DMS79 (cell line): ENCODE results near the gene OR2AG1.
"Not testable (repeated sequence)": the region's sequence is repeated elsewhere in the genome, so short reads cannot be mapped to it uniquely, and the experiment has no call there.

Experiments used
- DNase-seq: peaks from one replicate; lab custom pipeline; 2025; lab: John Stamatoyannopoulos, UW

OR2AG1 gene

DNA sequence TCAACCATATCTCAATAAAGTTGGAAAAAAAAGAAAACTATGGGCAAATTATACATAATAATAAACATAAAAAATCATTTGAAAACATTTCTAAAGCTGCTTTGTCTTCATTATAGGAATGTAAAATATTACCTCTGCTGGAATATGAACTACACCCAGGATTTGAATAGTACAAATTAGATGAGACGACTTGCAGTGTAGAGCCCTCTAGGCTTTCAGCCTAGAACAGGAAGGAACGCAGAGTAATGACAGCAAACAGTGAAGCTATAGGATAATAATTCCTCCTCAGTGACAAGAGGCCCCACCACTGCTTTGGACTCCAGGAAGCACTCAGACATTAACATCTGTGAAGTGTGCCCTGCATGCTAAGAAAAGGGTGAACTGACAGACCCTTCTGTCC is 7.7 kb downstream of the OR2AG1 start:
- no peak for DNase-seq

DNA sequence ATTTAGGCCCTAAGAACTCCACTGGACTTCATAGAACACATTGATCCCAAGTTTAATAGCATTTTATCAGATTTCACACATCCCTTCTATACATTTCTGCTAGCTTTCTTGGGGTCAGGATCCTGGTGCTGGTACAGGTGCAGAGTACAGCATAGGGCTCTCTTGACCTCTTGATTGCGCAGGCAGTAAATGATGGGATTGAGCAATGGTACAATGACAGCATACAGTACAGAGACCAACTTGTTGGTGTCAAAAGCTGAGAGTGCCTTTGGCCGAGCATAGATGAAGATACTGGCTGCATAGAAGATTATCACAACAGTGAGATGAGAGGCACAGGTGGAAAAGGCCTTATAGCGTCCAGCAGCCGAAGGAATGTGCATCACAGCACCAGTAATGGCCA is 11.8 kb downstream of the OR2AG1 start:
- no peak for DNase-seq

DNA sequence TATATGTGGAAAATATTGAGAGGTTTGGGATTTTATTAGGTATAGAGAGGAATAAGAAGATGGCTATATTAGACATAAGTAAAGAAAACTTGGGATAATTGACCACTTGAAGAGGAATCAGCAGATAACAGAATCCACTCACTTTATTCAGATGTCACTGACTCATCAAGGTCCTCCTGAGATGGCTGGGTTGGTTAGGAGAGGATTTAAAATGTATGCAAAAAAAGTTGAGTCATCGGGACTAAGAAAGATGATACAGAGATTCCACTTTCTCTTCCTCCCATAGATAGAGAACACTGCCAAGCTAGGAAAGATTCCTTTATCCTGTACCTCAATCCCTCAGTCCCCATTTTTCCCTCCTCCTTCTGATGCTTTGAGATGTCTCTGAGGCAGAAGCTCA is 16.6 kb downstream of the OR2AG1 start, which contains the start of gene OR6A2:
Gene OR6A2, minus strand, starts transcription at position 288 of the 400 bp plus-strand sequence. CDS start 3,981 bp downstream, outside the sequence.
- DNase-seq, result no peak

DNA sequence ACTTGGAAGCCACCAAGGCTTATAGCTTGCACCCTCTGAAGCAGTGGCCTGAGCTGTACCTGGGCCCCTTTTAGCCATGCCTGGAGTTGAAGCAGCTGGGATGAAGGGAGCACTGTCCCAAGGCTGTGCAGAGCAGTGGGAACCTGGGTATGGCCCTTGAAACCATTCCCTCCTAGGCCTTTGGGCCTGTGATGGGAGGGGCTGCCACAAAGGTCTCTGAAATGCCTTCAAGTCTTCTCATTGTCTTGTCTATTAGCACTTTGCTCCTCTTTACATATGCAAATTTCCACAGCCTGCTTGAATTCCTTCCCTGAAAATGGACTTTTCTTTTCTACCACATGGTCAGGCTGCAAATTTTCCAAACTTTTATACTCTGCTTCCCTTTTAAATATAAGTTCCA is 18.3 kb downstream of the OR2AG1 start:
- not testable (repeated sequence) for DNase-seq

DNA sequence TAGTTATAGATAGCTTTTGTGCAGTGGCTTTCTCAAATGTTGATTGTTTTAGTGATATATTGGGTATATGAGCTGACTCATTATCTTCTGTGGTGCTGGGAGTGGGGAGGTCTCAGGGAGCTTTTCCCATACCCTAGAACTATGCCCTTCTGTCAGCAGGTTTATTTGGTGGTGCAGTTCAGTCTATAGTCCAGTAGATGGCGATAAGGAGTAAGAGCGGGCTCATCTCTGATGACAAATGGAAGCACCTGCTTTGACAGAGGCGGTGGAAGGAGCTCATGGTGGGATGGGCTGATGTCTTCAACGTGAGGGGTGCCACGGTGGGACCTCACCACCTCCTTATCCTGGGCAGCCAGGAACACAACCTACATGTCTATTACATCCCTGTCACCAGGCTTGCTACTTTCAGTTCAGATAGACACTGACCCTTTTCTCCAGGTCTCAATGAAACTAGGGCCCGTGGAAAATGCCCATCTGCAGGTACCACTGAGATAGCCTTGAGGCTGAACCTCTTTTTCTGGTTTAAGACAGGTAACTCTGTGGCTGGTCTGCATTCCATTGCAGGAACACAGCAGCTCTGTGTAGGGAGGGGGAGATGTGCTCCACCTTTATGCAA is 29.7 kb downstream of the OR2AG1 start:
- no peak for DNase-seq

DNA sequence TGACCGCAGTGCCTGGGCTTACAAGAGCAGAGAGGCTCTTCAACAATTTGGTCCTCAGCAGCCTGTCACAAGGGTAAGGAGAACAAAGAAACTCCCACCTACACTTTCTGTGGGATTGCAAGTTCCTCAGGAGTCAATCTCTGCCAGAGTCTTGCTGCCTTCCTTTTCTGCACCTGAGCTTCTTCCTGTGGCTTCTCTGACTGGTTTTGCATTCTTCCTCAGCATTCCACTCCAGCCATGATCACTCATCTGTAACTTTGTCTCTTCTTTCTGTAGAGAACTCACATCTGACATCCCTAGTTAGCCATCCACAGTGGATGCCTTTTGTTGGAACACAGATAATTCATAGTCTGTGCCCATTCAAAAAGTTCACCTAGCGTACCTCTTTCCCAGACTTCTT is 30.8 kb downstream of the OR2AG1 start:
- DNase-seq, result no peak

DNA sequence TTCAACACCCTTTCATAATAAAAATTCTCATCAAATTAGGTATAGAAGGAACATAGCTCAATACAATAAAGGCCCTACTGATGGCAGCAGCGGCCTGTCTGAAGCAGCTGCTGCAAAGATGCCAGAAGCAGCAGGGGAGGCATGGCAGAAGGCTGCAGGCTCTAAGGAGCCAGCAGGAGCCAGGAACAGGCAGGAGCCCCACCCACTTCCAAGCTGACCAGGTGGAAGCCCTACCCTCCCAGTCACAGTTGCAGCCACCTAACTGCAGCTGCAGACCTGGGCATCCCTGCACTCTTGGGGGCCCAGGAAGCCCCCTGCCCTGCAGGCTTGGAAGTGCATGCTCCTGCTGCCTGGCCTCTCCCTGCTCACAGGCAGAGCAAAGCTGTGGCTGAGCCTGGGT is 34.9 kb downstream of the OR2AG1 start:
- no peak for DNase-seq

DNA sequence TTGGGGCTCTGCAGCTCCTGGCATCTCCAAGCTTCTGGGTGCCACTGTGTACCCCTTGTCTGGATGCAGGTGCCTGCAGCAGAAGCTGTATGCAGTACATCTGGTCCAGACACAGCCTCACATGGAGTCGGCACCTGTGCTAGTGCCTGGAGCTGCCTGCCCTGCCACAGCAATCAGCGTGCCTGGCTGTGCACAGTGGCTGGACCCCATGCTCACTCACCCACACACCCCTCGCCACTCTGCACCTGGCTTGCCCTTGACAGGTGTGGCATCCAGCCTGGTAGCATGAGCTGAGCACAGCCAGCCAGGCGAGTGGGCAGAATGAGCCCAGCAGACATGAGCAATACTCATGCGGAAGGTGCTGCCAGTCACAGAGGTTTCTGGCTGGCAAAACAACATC is 36.1 kb downstream of the OR2AG1 start:
- no peak for DNase-seq

DNA sequence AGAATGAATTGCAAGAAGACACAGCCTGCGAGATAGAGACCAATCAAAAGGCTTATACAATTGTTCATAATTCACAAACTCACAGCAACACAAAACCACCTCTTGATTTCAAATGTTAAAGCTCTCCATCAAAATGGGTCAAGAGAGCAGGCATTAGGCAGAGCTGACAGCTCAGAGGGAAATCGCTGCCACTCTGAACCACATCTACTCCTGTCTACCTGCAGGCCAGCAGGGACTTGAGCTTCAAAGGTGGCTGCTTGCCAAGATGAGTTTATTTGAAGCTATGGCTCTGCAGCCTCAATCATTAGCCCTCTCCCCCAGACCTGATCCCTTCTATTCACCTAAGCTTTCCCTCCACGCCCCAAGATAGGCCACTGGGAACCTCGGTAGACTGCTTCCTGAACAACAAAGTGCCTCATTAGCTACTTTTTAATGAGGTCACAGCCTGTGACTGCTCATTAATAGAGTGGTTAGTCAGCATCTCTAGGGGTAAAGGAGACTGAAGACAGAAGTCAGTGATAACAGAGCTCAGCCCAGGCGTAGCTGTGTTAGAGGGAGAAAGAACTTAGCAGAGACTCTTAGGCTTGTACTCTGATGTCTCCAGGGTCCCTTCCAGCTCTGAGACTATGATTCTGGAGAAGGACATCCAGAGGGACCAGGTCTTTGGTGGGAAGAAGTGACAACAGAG is 41.5 kb downstream of the OR2AG1 start:
- no peak for DNase-seq

DNA sequence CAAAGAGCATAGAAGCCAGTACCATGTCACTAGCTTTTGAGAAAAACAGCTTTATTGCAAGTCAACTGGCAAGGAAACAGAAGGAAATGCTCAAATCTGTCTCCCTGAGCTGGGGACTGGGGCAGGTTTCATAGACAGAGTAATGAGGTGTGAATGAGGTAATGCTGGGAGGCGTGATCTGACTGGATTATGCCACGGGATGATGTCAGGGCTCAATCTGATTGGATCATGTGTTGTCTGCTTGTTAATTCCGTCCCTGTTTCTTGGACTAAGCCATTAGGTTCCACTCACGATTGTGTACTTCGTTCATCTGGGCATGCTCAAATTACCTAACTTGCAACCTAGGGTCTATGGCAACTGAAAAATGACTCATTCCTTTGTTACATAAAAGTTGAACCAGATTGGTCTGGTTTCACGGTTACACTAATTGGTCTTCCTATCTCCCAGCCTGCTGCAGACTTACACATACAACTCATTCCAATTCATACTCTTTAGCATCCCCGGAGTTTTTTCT is 42.5 kb downstream of the OR2AG1 start:
- no peak for DNase-seq

DNA sequence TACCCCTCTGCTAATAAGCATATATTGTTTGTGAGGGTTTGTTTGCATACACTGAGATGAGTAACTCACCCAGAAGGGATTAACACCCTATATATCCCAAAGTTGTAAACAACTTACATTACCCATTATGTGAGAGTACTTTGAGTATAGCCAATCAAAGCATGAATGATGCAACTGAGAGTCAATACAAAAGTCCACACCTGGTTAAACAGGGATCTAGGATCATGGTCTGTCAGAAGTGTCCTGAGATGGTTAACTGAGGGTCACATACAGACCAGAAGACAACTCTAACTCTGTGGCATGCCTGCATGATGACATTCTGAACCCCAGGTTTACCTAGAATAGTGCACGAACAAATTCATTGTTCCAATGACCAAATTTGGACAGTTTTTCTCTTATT is 45.3 kb downstream of the OR2AG1 start:
- no peak for DNase-seq

DNA sequence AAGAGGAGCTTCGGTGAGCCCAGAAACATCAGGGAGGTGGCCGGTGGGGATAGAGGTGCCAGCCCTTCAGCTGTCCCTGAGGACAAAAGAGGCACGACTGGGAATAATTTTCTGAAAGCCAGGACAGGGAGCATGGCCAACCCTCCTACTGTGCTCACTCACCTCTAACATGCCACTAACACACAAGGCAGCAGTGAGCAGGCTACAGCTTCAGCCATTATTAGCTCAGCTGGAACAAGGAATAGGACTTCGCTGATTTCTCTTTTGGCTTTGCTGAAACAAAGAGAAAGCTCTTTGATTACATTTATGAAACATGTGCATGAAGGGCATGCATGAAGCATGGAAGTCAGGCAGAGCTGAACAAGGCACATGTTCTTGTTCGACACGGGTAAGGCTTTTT is 50.5 kb downstream of the OR2AG1 start:
- no peak for DNase-seq

DNA sequence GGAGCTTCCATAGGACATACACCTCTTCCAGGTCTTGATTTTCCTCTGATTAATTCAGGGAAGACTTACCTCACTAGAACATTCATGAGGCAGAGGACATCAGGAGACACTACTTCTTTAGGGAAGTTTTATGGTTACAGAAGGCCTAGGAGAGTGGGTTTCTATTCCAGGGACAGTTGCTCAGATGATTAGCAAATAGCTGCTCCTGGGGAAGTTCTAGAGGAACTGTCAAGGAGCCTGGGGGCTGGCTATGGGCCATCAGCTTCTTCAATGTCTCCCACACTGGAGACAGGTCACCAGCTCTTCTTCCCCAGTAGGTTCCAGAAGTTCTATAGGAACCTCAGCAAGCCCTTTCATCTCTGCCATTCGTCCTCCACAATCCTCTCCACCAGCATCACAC is 51.2 kb downstream of the OR2AG1 start:
- DNase-seq, result no peak
